GM12865 (cell line): ENCODE measurements around the gene TYSND1.

Experiments
- DNase-seq: peaks from one replicate; pipeline ENCODE4 v3.0.0; 2010; ENCODE audit warnings: low read depth
- H3K4me3 ChIP-seq: 2 replicates; pipeline ENCODE4 v1.5.1; 2011; ENCODE audit warnings: mild to moderate bottlenecking, low read depth, low read length, control low read depth
- TF ChIP-seq, protein P1 (sequence below): IDR thresholded peaks from 2 replicates; pipeline ENCODE4 v1.5.1; 2011; ENCODE audit warnings: low read length, control low read depth, low read depth, inconsistent platforms; ENCODE audit not compliant: insufficient read depth; ENCODE audit errors: missing control alignments

TYSND1 gene

DNA sequence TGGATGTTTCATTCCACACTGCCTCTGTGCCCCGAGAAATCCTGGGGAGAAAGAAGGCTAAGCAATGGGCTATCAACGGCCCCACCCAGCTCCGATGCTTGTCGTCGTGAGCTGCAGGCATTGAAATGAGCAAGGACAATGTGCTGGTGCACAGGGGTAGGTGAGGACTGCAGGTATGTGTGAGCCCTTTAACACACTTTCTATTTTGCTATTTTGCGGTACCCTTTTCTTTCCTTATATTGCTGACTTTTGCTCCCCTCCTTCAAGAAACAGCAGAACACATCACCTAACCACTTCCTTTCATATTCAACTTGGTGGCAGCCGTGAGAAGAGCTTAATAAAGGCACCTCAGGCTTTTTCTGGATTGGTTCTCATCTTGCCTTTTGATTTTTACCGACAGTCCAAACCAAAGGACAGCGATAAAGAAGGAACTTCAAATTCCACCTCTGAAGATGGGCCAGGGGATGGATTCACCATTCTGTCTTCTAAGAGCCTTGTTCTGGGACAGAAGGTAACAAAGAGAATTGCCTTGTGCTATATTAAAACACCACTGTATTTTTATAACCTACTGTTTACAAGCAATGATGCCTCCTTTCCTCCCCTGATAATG lies 53.1 kb downstream of the TYSND1 start:
- TF ChIP-seq, protein P1, sequence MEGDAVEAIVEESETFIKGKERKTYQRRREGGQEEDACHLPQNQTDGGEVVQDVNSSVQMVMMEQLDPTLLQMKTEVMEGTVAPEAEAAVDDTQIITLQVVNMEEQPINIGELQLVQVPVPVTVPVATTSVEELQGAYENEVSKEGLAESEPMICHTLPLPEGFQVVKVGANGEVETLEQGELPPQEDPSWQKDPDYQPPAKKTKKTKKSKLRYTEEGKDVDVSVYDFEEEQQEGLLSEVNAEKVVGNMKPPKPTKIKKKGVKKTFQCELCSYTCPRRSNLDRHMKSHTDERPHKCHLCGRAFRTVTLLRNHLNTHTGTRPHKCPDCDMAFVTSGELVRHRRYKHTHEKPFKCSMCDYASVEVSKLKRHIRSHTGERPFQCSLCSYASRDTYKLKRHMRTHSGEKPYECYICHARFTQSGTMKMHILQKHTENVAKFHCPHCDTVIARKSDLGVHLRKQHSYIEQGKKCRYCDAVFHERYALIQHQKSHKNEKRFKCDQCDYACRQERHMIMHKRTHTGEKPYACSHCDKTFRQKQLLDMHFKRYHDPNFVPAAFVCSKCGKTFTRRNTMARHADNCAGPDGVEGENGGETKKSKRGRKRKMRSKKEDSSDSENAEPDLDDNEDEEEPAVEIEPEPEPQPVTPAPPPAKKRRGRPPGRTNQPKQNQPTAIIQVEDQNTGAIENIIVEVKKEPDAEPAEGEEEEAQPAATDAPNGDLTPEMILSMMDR = no peak
- no peak overlapping the region for H3K4me3 ChIP-seq
- DNase-seq = peak; percentile 24

DNA sequence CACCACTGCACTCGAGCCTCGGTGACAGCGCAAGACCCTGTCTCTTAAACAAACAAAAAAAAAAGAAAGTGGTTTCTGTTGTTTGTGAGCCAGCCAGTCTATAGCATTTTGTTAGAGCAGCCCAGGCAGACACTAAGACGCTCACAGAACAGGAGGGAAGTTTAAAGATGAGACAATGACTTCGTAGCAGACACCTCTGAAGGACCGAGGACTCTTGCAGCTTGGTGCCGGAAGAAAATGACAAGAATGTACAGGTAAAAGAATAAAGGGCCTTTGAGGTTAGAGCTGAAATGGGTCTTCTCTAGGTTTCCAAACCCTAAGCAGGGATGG lies 54.1 kb downstream of the TYSND1 start:
- TF ChIP-seq, protein P1 = no peak
- no peak for DNase-seq
- H3K4me3 ChIP-seq = no peak overlapping the region

DNA sequence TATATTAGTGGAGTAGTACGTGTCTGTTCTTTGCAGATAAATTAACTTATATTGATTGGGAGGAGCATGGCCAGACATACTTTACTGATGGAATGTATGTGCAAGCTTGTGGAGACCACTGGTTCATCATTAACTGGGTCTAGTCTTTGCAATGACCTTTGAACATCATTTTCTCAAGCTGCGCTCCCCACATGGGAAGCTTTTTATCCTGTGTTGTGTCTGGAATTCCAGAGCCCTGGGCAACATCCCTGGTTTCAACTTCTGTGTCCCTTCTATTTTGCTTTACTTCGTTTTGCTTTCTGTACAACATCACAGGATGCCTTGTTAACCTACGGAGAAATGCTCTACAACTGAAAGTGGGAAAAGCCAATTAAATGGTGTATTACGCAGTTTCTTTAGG lies 55.5 kb downstream of the TYSND1 start:
- H3K4me3 ChIP-seq = no peak overlapping the region
- DNase-seq = no peak
- TF ChIP-seq, protein P1 = no peak

DNA sequence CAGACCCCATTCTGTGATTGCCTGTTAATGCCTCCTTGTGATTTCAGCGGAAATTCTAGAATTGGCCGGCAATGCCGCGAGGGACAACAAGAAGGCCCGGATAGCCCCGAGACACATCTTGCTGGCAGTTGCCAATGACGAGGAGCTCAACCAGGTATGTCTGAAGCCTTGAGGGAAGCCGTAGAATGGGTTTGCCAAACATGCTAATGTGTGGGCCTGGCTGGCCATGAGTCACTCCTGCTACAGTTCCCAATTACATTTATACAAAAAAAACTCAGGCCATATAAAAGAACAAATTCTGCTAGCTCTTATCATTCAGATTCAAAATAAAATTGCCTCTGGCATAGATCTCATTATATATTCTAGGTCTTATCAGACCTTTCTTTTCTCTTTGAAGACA lies 56.5 kb downstream of the TYSND1 start:
- no peak for DNase-seq
- TF ChIP-seq, protein P1 = no peak

DNA sequence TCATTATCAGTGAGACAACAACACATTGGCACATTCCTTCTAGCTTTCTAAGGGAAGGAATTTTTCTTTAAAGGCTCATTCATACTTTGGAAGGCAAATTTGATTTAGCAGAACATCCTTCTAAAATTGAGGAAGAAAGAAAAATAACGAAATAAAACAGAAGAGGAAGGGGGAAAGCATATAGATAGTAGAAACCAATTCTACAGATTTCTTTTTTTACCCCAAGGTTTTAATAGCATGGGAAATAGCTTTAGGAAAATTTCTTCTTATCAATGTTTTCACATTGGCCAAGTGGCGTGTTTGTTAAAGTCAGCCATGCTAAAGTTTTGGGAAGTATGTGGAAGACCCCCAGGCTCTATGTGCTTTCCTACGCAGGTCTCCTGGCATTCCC lies 58.2 kb downstream of the TYSND1 start:
- H3K4me3 ChIP-seq = no peak overlapping the region
- DNase-seq = no peak
- TF ChIP-seq, protein P1 = no peak

More for the DNA sequence above, 56.5 kb downstream of the TYSND1 start:
- H3K4me3 ChIP-seq = no peak overlapping the region
